ENCODE data around the gene PRKAG2.

Gene PRKAG2

GRCh38 chr7:151802469-151802846 lies 74.5 kb downstream of the PRKAG2 start:
- no peak for DNase-seq (ENCODE audit: low read depth in 2 of 2)

- no peak for DNase-seq (ENCODE audit: low read depth in 2 of 2)
These were observed 75.0 kb downstream of the PRKAG2 start for GRCh38 chr7:151801782-151802468.

- DNase-seq (ENCODE audit: low read depth in 2 of 2), result no peak
These were observed 75.6 kb downstream of the PRKAG2 start for GRCh38 chr7:151801291-151801690.

GRCh38 chr7:151800861-151801260 lies 76.1 kb downstream of the PRKAG2 start:
- DNase-seq (ENCODE audit: low read depth in 2 of 2), result no peak

GRCh38 chr7:151800391-151800790 lies 76.5 kb downstream of the PRKAG2 start:
- no peak for DNase-seq (ENCODE audit: low read depth in 2 of 2)

- no peak for DNase-seq (ENCODE audit: low read depth in 2 of 2)
These were observed 77.4 kb downstream of the PRKAG2 start for GRCh38 chr7:151799506-151799905.

GRCh38 chr7:151798851-151799448 lies 78.0 kb downstream of the PRKAG2 start:
- no peak for DNase-seq (ENCODE audit: low read depth in 2 of 2)

GRCh38 chr7:151797667-151798307 lies 79.1 kb downstream of the PRKAG2 start:
- DNase-seq (ENCODE audit: low read depth in 2 of 2), result peak; percentile 47 to 56

GRCh38 chr7:151796871-151797537 lies 79.9 kb downstream of the PRKAG2 start:
- no peak for DNase-seq (ENCODE audit: low read depth in 2 of 2)

GRCh38 chr7:151796091-151796870 lies 80.6 kb downstream of the PRKAG2 start:
- no peak for DNase-seq (ENCODE audit: low read depth in 2 of 2)

GRCh38 chr7:151795168-151795811 lies 81.6 kb downstream of the PRKAG2 start:
- DNase-seq (ENCODE audit: low read depth in 2 of 2), result no peak

GRCh38 chr7:151794508-151795167 lies 82.3 kb downstream of the PRKAG2 start:
- DNase-seq (ENCODE audit: low read depth in 2 of 2), result peak; percentile 4 to 10

- no peak for DNase-seq (ENCODE audit: low read depth in 2 of 2)
These were observed 82.9 kb downstream of the PRKAG2 start for GRCh38 chr7:151793991-151794507.

GRCh38 chr7:151793531-151793951 lies 83.4 kb downstream of the PRKAG2 start:
- no peak for DNase-seq (ENCODE audit: low read depth in 2 of 2)

GRCh38 chr7:151792636-151793035 lies 84.3 kb downstream of the PRKAG2 start:
- no peak for DNase-seq (ENCODE audit: low read depth in 2 of 2)

- DNase-seq (ENCODE audit: low read depth in 2 of 2), result no peak
These were observed 84.8 kb downstream of the PRKAG2 start for GRCh38 chr7:151792086-151792485.

GRCh38 chr7:151790830-151791620 lies 85.9 kb downstream of the PRKAG2 start:
- no peak for DNase-seq (ENCODE audit: low read depth in 2 of 2)

GRCh38 chr7:151790095-151790829 lies 86.7 kb downstream of the PRKAG2 start:
- DNase-seq (ENCODE audit: low read depth in 2 of 2), result no peak

- no peak for DNase-seq (ENCODE audit: low read depth in 2 of 2)
These were observed 87.5 kb downstream of the PRKAG2 start for GRCh38 chr7:151789380-151789947.

Measured in fibroblast of skin of left quadriceps (primary cell).